Naive thymus-derived CD8-positive, alpha-beta T cell (primary cell): Measurements from ENCODE around the gene PRIMA1. TPM values are rescaled to one million over a fixed set of nuclear protein-coding genes. Genes with fewer than 3 reads are reported as not detected.

Experiments used
- ATAC-seq, 2 donors: fragments of 150-1000 bp; cut with Tn5 transposase in 1 of 2; sonication (Bioruptor Pico), chemical (Tn5 transposase) in 1 of 2; 1 replicate in 1 of 2; 2 replicates in 1 of 2; pipeline ENCODE4 v1.10.0; 2021; ENCODE audit warnings: mild to moderate bottlenecking in 2 of 2, moderate library complexity in 2 of 2
- POLR2A ChIA-PET: fragments of 350-600 bp; sonication (Branson Sonifier 250); formaldehyde crosslinking; loops from one replicate; lab custom pipeline; 2021; ENCODE audit warnings: antibody characterized with exemption; lab: Charles Lee
- DNase-seq, 10 donors: peaks; one replicate each; pipeline versions ENCODE4 v3.0.0 to v3.0.0-alpha.2; 2020 to 2022
- H3K27ac Mint-ChIP-seq, 10 donors: one replicate each; pipeline ENCODE4 v1.8.0; 2020 to 2022; ENCODE audit warnings: mild to moderate bottlenecking in 10 of 10, mixed read lengths in 10 of 10, moderate library complexity in 4 of 10, inconsistent platforms in 1 of 10
- H3K27me3 Mint-ChIP-seq, 5 donors: one replicate each; pipeline ENCODE4 v1.8.0; 2021 to 2022; ENCODE audit warnings: mixed read lengths in 5 of 5
- H3K36me3 Mint-ChIP-seq, 3 donors: one replicate each; pipeline ENCODE4 v1.8.0; 2020 to 2022; ENCODE audit warnings: mixed read lengths in 3 of 3, mild to moderate bottlenecking in 2 of 3, inconsistent platforms in 1 of 3
- H3K4me1 Mint-ChIP-seq, 4 donors: one replicate each; pipeline ENCODE4 v1.8.0; 2021 to 2022; ENCODE audit warnings: mixed read lengths in 4 of 4
- H3K4me3 Mint-ChIP-seq, 10 donors: one replicate each; pipeline ENCODE4 v1.8.0; 2020 to 2022; ENCODE audit warnings: mild to moderate bottlenecking in 10 of 10, mixed read lengths in 10 of 10, moderate library complexity in 6 of 10, inconsistent platforms in 1 of 10
- H3K9me3 Mint-ChIP-seq, 9 donors: one replicate each; pipeline ENCODE4 v1.8.0; 2020 to 2022; ENCODE audit warnings: mixed read lengths in 9 of 9, mild to moderate bottlenecking in 3 of 9, inconsistent platforms in 1 of 9, moderate library complexity in 1 of 9
- polyA plus RNA-seq, 3 donors: library from polyadenylated mRNA; unstranded; fragments of 300-500 nt; fragmentation: Illumina TruSeq; gene quantifications; one replicate each; pipeline ENCODE4 v1.2.3, GENCODE V29; 2021
- total RNA-seq, 8 experiments: library from RNA in 2 of 8; stranded (reverse) in 2 of 8; gene quantifications; one replicate each; pipeline ENCODE4 v1.2.3 and lab custom pipeline; 2021 to 2026

Gene PRIMA1
- total and polyA plus RNA-seq, 5 experiments from 2014 or later = not detected

GRCh38 chr14:93708800-93709199, 79.5 kb downstream of the PRIMA1 start:
- POLR2A ChIA-PET = no interaction called here
- H3K4me1 Mint-ChIP-seq = no peaks in the 10 kb centered on the region
- H3K9me3 Mint-ChIP-seq = no peaks in the 10 kb centered on the region
- H3K27ac Mint-ChIP-seq = no peak overlapping the region
- peaks cover 0 to 13% (median 6%) of the 10 kb centered on the region in 5 donors for H3K27me3 Mint-ChIP-seq
- no peak for ATAC-seq
- no peaks in the 10 kb centered on the region for H3K36me3 Mint-ChIP-seq
- no peak for DNase-seq
- no peak overlapping the region for H3K4me3 Mint-ChIP-seq

- peaks cover 0 to 2% (median 0%) of the 10 kb centered on the region in 9 donors for H3K9me3 Mint-ChIP-seq
- ATAC-seq (no peak), DNase-seq (no peak)
- peaks cover 3 to 17% (median 10%) of the 10 kb centered on the region in 5 donors for H3K27me3 Mint-ChIP-seq
- no peaks in the 10 kb centered on the region for H3K4me1 Mint-ChIP-seq
- H3K27ac Mint-ChIP-seq = no peak overlapping the region
- POLR2A ChIA-PET = no interaction called here
- no peaks in the 10 kb centered on the region for H3K36me3 Mint-ChIP-seq
- no peak overlapping the region for H3K4me3 Mint-ChIP-seq
These were observed 80.0 kb downstream of the PRIMA1 start for GRCh38 chr14:93708311-93708734.

GRCh38 chr14:93707475-93707874, 80.8 kb downstream of the PRIMA1 start:
- POLR2A ChIA-PET = no interaction called here
- H3K27me3 Mint-ChIP-seq = peaks cover 8 to 26% (median 14%) of the 10 kb centered on the region in 5 donors
- DNase-seq (no peak), ATAC-seq (no peak)
- H3K4me3 Mint-ChIP-seq = no peak overlapping the region
- H3K27ac Mint-ChIP-seq = no peak overlapping the region
- no peaks in the 10 kb centered on the region for H3K4me1 Mint-ChIP-seq
- H3K36me3 Mint-ChIP-seq = no peaks in the 10 kb centered on the region
- H3K9me3 Mint-ChIP-seq = peaks cover 0 to 10% (median 2%) of the 10 kb centered on the region in 9 donors

GRCh38 chr14:93706360-93706955, 81.8 kb downstream of the PRIMA1 start:
- POLR2A ChIA-PET = no interaction called here
- Mint-ChIP-seq H3K36me3 (peaks cover 0 to 5% (median 0%) of the 10 kb centered on the region in 3 donors), H3K27me3 (peaks cover 8 to 36% (median 17%) of the 10 kb centered on the region in 5 donors), H3K27ac (no peak overlapping the region), H3K4me3 (no peak overlapping the region), H3K9me3 (peaks cover 0 to 10% (median 2%) of the 10 kb centered on the region in 9 donors), H3K4me1 (no peaks in the 10 kb centered on the region)
- ATAC-seq (no peak), DNase-seq (no peak)

GRCh38 chr14:93705513-93706156, 82.7 kb downstream of the PRIMA1 start:
- no peak for ATAC-seq
- H3K4me1 Mint-ChIP-seq = no peaks in the 10 kb centered on the region
- H3K4me3 Mint-ChIP-seq = no peak overlapping the region
- peaks cover 8 to 39% (median 19%) of the 10 kb centered on the region in 5 donors for H3K27me3 Mint-ChIP-seq
- H3K9me3 Mint-ChIP-seq = peaks cover 0 to 18% (median 3%) of the 10 kb centered on the region in 9 donors
- POLR2A ChIA-PET = no interaction called here
- no peak for DNase-seq
- no peak overlapping the region for H3K27ac Mint-ChIP-seq
- peaks cover 0 to 10% (median 0%) of the 10 kb centered on the region in 3 donors for H3K36me3 Mint-ChIP-seq

GRCh38 chr14:93703941-93704340, 84.3 kb downstream of the PRIMA1 start:
- Mint-ChIP-seq H3K27ac (no peak overlapping the region), H3K4me1 (no peaks in the 10 kb centered on the region), H3K36me3 (peaks cover 0 to 26% (median 0%) of the 10 kb centered on the region in 3 donors), H3K4me3 (no peak overlapping the region), H3K27me3 (peaks cover 8 to 39% (median 21%) of the 10 kb centered on the region in 5 donors), H3K9me3 (peaks cover 2 to 35% (median 16%) of the 10 kb centered on the region in 9 donors)
- POLR2A ChIA-PET = no interaction called here
- ATAC-seq = no peak
- DNase-seq = no peak

GRCh38 chr14:93702946-93703345, 85.3 kb downstream of the PRIMA1 start:
- Mint-ChIP-seq H3K4me1 (no peaks in the 10 kb centered on the region), H3K4me3 (peak overlapping the region in 1 of 10 donors; percentile 46), H3K36me3 (peaks cover 0 to 27% (median 0%) of the 10 kb centered on the region in 3 donors), H3K27me3 (peaks cover 8 to 39% (median 21%) of the 10 kb centered on the region in 5 donors), H3K9me3 (peaks cover 2 to 40% (median 19%) of the 10 kb centered on the region in 9 donors), H3K27ac (no peak overlapping the region)
- DNase-seq = no peak
- no peak for ATAC-seq
- POLR2A ChIA-PET = no interaction called here

GRCh38 chr14:93701562-93701961, 86.7 kb downstream of the PRIMA1 start:
- Mint-ChIP-seq H3K4me3 (no peak overlapping the region), H3K4me1 (no peaks in the 10 kb centered on the region), H3K27ac (no peak overlapping the region), H3K27me3 (peaks cover 8 to 39% (median 21%) of the 10 kb centered on the region in 5 donors), H3K9me3 (peaks cover 4 to 53% (median 25%) of the 10 kb centered on the region in 9 donors), H3K36me3 (peaks cover 0 to 27% (median 0%) of the 10 kb centered on the region in 3 donors)
- no peak for ATAC-seq
- DNase-seq = no peak
- POLR2A ChIA-PET = no interaction called here

- POLR2A ChIA-PET = no interaction called here
- DNase-seq (no peak), ATAC-seq (no peak)
- Mint-ChIP-seq H3K27me3 (peaks cover 8 to 39% (median 21%) of the 10 kb centered on the region in 5 donors), H3K9me3 (peaks cover 4 to 59% (median 25%) of the 10 kb centered on the region in 9 donors), H3K36me3 (peaks cover 0 to 27% (median 0%) of the 10 kb centered on the region in 3 donors), H3K27ac (no peak overlapping the region), H3K4me3 (no peak overlapping the region), H3K4me1 (no peaks in the 10 kb centered on the region)
These were observed 87.4 kb downstream of the PRIMA1 start for GRCh38 chr14:93700928-93701327.

- peaks cover 0 to 4% (median 0%) of the 10 kb centered on the region in 3 donors for H3K36me3 Mint-ChIP-seq
- POLR2A ChIA-PET = no interaction called here
These were observed 94.4 kb downstream of the PRIMA1 start for GRCh38 chr14:93693914-93694313.

GRCh38 chr14:93691042-93691780, 97.1 kb downstream of the PRIMA1 start:
- POLR2A ChIA-PET = no interaction called here
- H3K27me3 Mint-ChIP-seq = peaks cover 18 to 53% (median 25%) of the 10 kb centered on the region in 5 donors
- DNase-seq = no peak
- no peak overlapping the region for H3K4me3 Mint-ChIP-seq
- no peak overlapping the region for H3K27ac Mint-ChIP-seq
- no peak for ATAC-seq
- H3K4me1 Mint-ChIP-seq = no peaks in the 10 kb centered on the region
- H3K36me3 Mint-ChIP-seq = peaks cover 0 to 4% (median 0%) of the 10 kb centered on the region in 3 donors
- H3K9me3 Mint-ChIP-seq = peaks cover 0 to 6% (median 2%) of the 10 kb centered on the region in 9 donors

More at GRCh38 chr14:93693914-93694313, 94.4 kb downstream of the PRIMA1 start:
- Mint-ChIP-seq H3K4me1 (no peaks in the 10 kb centered on the region), H3K27me3 (peaks cover 11 to 26% (median 15%) of the 10 kb centered on the region in 5 donors), H3K27ac (no peak overlapping the region), H3K4me3 (no peak overlapping the region), H3K9me3 (peaks cover 1 to 26% (median 9%) of the 10 kb centered on the region in 9 donors)
- no peak for DNase-seq
- no peak for ATAC-seq

- POLR2A ChIA-PET = no interaction called here
- no peak overlapping the region for H3K27ac Mint-ChIP-seq
- ATAC-seq = no peak
- H3K4me1 Mint-ChIP-seq = no peaks in the 10 kb centered on the region
- peaks cover 0 to 6% (median 0%) of the 10 kb centered on the region in 9 donors for H3K9me3 Mint-ChIP-seq
- no peak overlapping the region for H3K4me3 Mint-ChIP-seq
- peaks cover 0 to 4% (median 0%) of the 10 kb centered on the region in 3 donors for H3K36me3 Mint-ChIP-seq
- peaks cover 22 to 59% (median 29%) of the 10 kb centered on the region in 5 donors for H3K27me3 Mint-ChIP-seq
- no peak for DNase-seq
These were observed 98.1 kb downstream of the PRIMA1 start for GRCh38 chr14:93690146-93690545.
